AG08396 (cell line): ENCODE data around the gene MEF2A.
A peak's percentile ranks its signal among the peaks of the same experiment; 100 is the strongest.

Experiments
- DNase-seq: peaks from one replicate; pipeline ENCODE4 v3.0.0; 2012; ENCODE audit warnings: low spot score, mixed read lengths

The MEF2A gene

GRCh38 chr15:99606646-99607045, 40.9 kb downstream of the MEF2A start:
- DNase-seq, result no peak

- no peak for DNase-seq
These were observed 47.7 kb downstream of the MEF2A start for GRCh38 chr15:99613481-99613880.

- peak; percentile 22 for DNase-seq
These were observed 48.3 kb downstream of the MEF2A start for GRCh38 chr15:99613887-99614647.

GRCh38 chr15:99614749-99615288, 49.0 kb downstream of the MEF2A start:
- DNase-seq, result no peak

GRCh38 chr15:99615460-99615859, 49.7 kb downstream of the MEF2A start:
- DNase-seq, result no peak

GRCh38 chr15:99616129-99616528, 50.3 kb downstream of the MEF2A start:
- DNase-seq, result no peak

GRCh38 chr15:99616773-99617342, 51.1 kb downstream of the MEF2A start:
- no peak for DNase-seq

- peak; percentile 8 for DNase-seq
These were observed 53.2 kb downstream of the MEF2A start for GRCh38 chr15:99618941-99619411.

- DNase-seq, result no peak
These were observed 53.9 kb downstream of the MEF2A start for GRCh38 chr15:99619712-99620111.

- DNase-seq, result no peak
These were observed 54.4 kb downstream of the MEF2A start for GRCh38 chr15:99620178-99620577.

GRCh38 chr15:99621767-99622166, 56.0 kb downstream of the MEF2A start:
- no peak for DNase-seq

- DNase-seq, result no peak
These were observed 62.7 kb downstream of the MEF2A start for GRCh38 chr15:99628374-99629001.

GRCh38 chr15:99630607-99631131, 64.9 kb downstream of the MEF2A start:
- DNase-seq, result no peak

- DNase-seq, result no peak
These were observed 65.5 kb downstream of the MEF2A start for GRCh38 chr15:99631255-99631654.

- no peak for DNase-seq
These were observed 66.7 kb downstream of the MEF2A start for GRCh38 chr15:99632521-99632920.

GRCh38 chr15:99633655-99634054, 67.9 kb downstream of the MEF2A start:
- no peak for DNase-seq

GRCh38 chr15:99634576-99634975, 68.8 kb downstream of the MEF2A start:
- no peak for DNase-seq

- no peak for DNase-seq
These were observed 69.4 kb downstream of the MEF2A start for GRCh38 chr15:99635145-99635544.

- no peak for DNase-seq
These were observed 70.0 kb downstream of the MEF2A start for GRCh38 chr15:99635794-99636193.

GRCh38 chr15:99644913-99645542, 79.2 kb downstream of the MEF2A start:
- DNase-seq, result no peak

- no peak for DNase-seq
These were observed 79.8 kb downstream of the MEF2A start for GRCh38 chr15:99645543-99645935.

GRCh38 chr15:99645951-99646350, 80.2 kb downstream of the MEF2A start:
- no peak for DNase-seq
